Measurements from ENCODE around the gene HDAC4. TPM values are rescaled to one million over a fixed set of nuclear protein-coding genes. Genes with fewer than 3 reads are reported as not detected.

The HDAC4 gene
- total RNA-seq, 1 experiment from 2014 or later = 40.1 TPM

DNA sequence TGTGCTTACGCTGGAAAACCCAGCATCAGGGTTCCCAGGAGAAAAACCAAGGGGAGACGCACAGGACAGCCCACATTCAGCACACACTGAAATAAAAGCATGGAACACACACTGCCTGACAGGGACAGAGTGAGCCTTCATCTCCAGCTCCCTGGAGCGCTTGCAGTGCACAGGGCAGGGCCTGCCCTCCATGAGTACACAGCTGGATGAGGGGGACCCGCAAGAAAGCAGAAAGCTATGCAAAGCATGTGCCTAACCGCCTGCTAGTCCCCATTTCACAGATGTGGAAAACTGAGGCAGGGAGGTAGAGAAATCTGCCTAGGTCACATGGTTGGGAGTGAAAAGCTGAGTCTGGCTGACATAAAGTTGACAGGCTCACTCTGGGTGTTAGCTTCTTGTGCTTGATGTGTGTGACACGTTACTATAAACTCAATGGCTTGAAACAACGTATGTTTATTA is 187.1 kb downstream of the HDAC4 start:
- intact Hi-C loops (cut with micrococcal nuclease; ENCODE audit: unreplicated experiment) (no loop called here), in situ Hi-C loops (cut with HindIII; ENCODE audit: low pct_unique_long_range_greater_than_20kb, low sequenced_read_pairs) (no loop called here)
- no peaks in the 10 kb centered on the region for H3K27me3 ChIP-seq (ENCODE audit: control insufficient read depth, insufficient read depth, low read length)
- no peak for DNase-seq (ENCODE audit: low read depth, low spot score)
- H3K9me3 ChIP-seq (ENCODE audit: control insufficient read depth, insufficient read depth, low read depth, low read length) = no peaks in the 10 kb centered on the region
- ChIA-PET POLR2A (no interaction called here), CTCF (no interaction called here)
- no peak overlapping the region for H3K27ac ChIP-seq (ENCODE audit: low read length)
- no peak for ATAC-seq
- no peak overlapping the region for H3K4me3 ChIP-seq (ENCODE audit: low read depth in 2 of 2, low read length in 2 of 2)
- TF ChIP-seq, protein P1, sequence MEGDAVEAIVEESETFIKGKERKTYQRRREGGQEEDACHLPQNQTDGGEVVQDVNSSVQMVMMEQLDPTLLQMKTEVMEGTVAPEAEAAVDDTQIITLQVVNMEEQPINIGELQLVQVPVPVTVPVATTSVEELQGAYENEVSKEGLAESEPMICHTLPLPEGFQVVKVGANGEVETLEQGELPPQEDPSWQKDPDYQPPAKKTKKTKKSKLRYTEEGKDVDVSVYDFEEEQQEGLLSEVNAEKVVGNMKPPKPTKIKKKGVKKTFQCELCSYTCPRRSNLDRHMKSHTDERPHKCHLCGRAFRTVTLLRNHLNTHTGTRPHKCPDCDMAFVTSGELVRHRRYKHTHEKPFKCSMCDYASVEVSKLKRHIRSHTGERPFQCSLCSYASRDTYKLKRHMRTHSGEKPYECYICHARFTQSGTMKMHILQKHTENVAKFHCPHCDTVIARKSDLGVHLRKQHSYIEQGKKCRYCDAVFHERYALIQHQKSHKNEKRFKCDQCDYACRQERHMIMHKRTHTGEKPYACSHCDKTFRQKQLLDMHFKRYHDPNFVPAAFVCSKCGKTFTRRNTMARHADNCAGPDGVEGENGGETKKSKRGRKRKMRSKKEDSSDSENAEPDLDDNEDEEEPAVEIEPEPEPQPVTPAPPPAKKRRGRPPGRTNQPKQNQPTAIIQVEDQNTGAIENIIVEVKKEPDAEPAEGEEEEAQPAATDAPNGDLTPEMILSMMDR (IDR thresholded peaks at IDR 0.05) = no peak
- H3K36me3 ChIP-seq (ENCODE audit: control insufficient read depth, insufficient read depth, low read length) = no peaks in the 10 kb centered on the region
- no TSS peak for BruUV-seq (replicated peaks)
- no peaks in the 10 kb centered on the region for H3K4me1 ChIP-seq (ENCODE audit: control insufficient read depth, insufficient read depth, low read length)

DNA sequence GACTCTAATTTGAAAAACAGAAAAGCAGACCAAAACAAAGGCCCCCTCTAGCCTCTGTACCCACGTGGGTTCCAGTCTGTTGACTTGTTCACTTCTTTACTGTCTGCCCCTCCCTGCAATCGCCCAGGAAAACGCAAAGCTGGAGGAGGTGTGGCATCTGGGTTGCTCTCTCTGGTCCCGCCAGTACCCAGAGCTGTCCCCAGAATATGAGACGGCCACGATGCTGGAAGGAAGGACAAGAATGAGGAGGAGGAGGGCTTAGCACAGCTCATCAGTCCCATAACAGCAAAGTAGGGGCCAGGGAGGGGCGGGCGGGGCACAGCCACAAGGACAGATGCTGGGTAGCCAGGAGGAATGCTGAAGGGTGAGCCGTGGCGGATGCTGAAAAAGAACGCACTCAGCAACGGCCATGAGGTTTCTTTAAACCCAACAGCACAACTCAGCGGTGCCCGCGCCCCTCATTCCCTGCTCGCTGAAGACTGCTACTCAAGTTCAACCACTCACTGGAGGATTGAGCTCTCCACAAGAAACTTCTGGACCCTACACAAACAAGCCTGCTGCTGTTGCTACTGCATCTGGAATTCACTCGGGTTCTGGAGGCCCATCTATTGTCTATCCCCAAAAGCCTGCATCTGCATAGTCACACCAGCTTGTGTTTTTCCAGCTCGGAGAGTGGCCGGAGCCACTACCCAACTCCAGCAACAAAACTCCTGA is 187.7 kb downstream of the HDAC4 start:
- Histone ChIP-seq H3K36me3 (ENCODE audit: control insufficient read depth, insufficient read depth, low read length) (no peaks in the 10 kb centered on the region), H3K4me1 (ENCODE audit: control insufficient read depth, insufficient read depth, low read length) (no peaks in the 10 kb centered on the region), H3K4me3 (ENCODE audit: low read depth in 2 of 2, low read length in 2 of 2) (no peak overlapping the region), H3K27me3 (ENCODE audit: control insufficient read depth, insufficient read depth, low read length) (no peaks in the 10 kb centered on the region), H3K9me3 (ENCODE audit: control insufficient read depth, insufficient read depth, low read depth, low read length) (no peaks in the 10 kb centered on the region), H3K27ac (ENCODE audit: low read length) (no peak overlapping the region)
- no TSS peak for BruUV-seq (replicated peaks)
- ChIA-PET CTCF (no interaction called here), POLR2A (no interaction called here)
- in situ Hi-C loops (cut with HindIII; ENCODE audit: low pct_unique_long_range_greater_than_20kb, low sequenced_read_pairs) = no loop called here
- ATAC-seq (no peak), DNase-seq (ENCODE audit: low read depth, low spot score) (no peak)
- intact Hi-C loops (cut with micrococcal nuclease; ENCODE audit: unreplicated experiment) = no loop called here
- TF ChIP-seq, protein P2, sequence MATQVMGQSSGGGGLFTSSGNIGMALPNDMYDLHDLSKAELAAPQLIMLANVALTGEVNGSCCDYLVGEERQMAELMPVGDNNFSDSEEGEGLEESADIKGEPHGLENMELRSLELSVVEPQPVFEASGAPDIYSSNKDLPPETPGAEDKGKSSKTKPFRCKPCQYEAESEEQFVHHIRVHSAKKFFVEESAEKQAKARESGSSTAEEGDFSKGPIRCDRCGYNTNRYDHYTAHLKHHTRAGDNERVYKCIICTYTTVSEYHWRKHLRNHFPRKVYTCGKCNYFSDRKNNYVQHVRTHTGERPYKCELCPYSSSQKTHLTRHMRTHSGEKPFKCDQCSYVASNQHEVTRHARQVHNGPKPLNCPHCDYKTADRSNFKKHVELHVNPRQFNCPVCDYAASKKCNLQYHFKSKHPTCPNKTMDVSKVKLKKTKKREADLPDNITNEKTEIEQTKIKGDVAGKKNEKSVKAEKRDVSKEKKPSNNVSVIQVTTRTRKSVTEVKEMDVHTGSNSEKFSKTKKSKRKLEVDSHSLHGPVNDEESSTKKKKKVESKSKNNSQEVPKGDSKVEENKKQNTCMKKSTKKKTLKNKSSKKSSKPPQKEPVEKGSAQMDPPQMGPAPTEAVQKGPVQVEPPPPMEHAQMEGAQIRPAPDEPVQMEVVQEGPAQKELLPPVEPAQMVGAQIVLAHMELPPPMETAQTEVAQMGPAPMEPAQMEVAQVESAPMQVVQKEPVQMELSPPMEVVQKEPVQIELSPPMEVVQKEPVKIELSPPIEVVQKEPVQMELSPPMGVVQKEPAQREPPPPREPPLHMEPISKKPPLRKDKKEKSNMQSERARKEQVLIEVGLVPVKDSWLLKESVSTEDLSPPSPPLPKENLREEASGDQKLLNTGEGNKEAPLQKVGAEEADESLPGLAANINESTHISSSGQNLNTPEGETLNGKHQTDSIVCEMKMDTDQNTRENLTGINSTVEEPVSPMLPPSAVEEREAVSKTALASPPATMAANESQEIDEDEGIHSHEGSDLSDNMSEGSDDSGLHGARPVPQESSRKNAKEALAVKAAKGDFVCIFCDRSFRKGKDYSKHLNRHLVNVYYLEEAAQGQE (IDR thresholded peaks at IDR 0.05; ENCODE audit: insufficient read depth in 1 of 2, low read depth in 2 of 2, low read length in 1 of 2) = no peak
- TF ChIP-seq, protein P1 (IDR thresholded peaks at IDR 0.05) = no peak
- no peak for TF ChIP-seq TCF7L2 (IDR thresholded peaks at IDR 0.05; ENCODE audit: low read depth, low read length)
